ENCODE data around the gene RGSL1.

The RGSL1 gene

DNA sequence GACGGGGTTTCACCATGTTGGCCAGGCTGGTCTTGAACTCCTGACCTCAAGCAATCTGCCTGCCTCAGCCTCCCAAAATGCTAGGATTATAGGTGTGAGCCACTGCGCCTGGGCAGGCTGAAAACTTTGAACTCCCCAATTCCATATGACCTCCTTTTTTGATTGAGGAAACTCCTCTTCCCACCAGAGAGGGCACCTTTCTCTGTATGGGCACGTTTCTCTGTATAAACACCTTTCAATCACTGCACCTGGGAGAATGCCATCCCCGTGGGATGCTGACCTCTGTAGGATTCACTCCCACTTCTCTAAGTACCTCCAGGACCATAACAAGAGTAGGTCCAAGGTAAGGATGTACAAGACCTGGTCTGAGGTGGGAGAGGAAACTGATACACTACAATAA lies 39.8 kb upstream of the RGSL1 start:
- 100% methylated on average over 1 of the region's 4 CpGs for WGBS (ENCODE audit: insufficient coverage)
- CTCF ChIA-PET, result no interaction called here
- POLR2A ChIA-PET, result no interaction called here

DNA sequence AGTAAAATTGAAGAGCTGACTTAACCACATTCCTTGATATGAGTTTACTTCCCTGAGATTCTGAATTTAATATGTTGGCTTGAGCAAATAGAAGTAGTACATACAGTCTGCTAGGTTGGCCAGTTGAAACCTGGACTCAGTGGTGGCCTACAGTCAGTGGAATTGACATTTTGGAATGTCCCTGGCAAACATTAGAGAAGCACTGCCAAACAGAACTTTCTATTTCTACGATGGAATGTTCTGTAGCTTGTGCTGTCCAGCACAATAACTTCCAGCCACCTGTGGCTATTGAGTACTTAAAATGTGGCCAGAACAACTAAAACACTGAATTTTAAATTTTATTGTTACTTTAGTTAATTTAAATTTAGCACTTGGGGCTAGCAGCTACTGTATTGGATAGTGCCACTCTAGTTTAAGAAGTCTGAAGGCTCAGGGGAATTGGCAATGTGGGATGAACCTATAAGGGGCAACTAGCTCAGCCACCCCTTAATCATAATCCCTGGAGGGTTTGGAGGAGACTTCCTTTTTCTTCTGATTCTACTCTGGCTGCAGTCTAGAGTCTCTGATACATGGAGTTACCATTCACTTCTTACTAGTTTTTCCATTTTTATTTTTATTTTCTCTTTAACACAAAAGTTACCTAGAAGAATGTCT lies 39.2 kb upstream of the RGSL1 start:
- no peaks in the 10 kb centered on the region for H3K4me1 ChIP-seq (ENCODE audit: control extremely low read depth in 1 of 4, control insufficient read depth in 4 of 4, insufficient read depth in 4 of 4, low read length in 3 of 4)
- H3K27ac ChIP-seq (ENCODE audit: insufficient read depth in 1 of 2, low read depth in 1 of 2, low read length in 2 of 2, poor library complexity in 1 of 2, severe bottlenecking in 2 of 2), result no peak overlapping the region
- peaks cover 2 to 13% (median 9%) of the 10 kb centered on the region in 5 experiments for H3K27me3 ChIP-seq (replicated peaks in 2 of 5; ENCODE audit: control insufficient read depth in 4 of 5, insufficient read depth in 5 of 5, low read length in 4 of 5)
- POLR2A ChIA-PET, result no interaction called here
- no peak overlapping the region for H3K4me3 ChIP-seq (ENCODE audit: control insufficient read depth in 1 of 7, extremely low read depth in 1 of 7, insufficient read depth in 4 of 7, low read depth in 2 of 7, low read length in 6 of 7)
- no peak for DNase-seq
- WGBS (ENCODE audit: insufficient coverage), result no CpG with 5 or more reads among the region's 1 CpG
- H3K36me3 ChIP-seq (ENCODE audit: control insufficient read depth in 4 of 4, insufficient read depth in 4 of 4, low read length in 3 of 4), result no peaks in the 10 kb centered on the region
- peaks cover 0 to 3% (median 0%) of the 10 kb centered on the region in 5 experiments for H3K9me3 ChIP-seq (ENCODE audit: control extremely low read depth in 1 of 5, control insufficient read depth in 4 of 5, insufficient read depth in 2 of 5, low read depth in 1 of 5, low read length in 4 of 5)
- CTCF ChIA-PET, result interaction anchor here (1.4 kb wide), 1 partner anchor 11 kb away, joined by 3 read pairs; no protein-coding TSS in a partner anchor

More for the DNA sequence above, 39.8 kb upstream of the RGSL1 start:
- H3K36me3 ChIP-seq (ENCODE audit: control insufficient read depth in 4 of 4, insufficient read depth in 4 of 4, low read length in 3 of 4), result no peaks in the 10 kb centered on the region
- H3K27me3 ChIP-seq (replicated peaks in 2 of 5; ENCODE audit: control insufficient read depth in 4 of 5, insufficient read depth in 5 of 5, low read length in 4 of 5), result peaks cover 3 to 11% (median 8%) of the 10 kb centered on the region in 5 experiments
- H3K4me1 ChIP-seq (ENCODE audit: control extremely low read depth in 1 of 4, control insufficient read depth in 4 of 4, insufficient read depth in 4 of 4, low read length in 3 of 4), result no peaks in the 10 kb centered on the region
- DNase-seq, result no peak
- H3K4me3 ChIP-seq (ENCODE audit: control insufficient read depth in 1 of 7, extremely low read depth in 1 of 7, insufficient read depth in 4 of 7, low read depth in 2 of 7, low read length in 6 of 7), result no peak overlapping the region
- peaks cover 0 to 8% (median 5%) of the 10 kb centered on the region in 5 experiments for H3K9me3 ChIP-seq (ENCODE audit: control extremely low read depth in 1 of 5, control insufficient read depth in 4 of 5, insufficient read depth in 2 of 5, low read depth in 1 of 5, low read length in 4 of 5)
- H3K27ac ChIP-seq (ENCODE audit: insufficient read depth in 1 of 2, low read depth in 1 of 2, low read length in 2 of 2, poor library complexity in 1 of 2, severe bottlenecking in 2 of 2), result no peak overlapping the region

DNA sequence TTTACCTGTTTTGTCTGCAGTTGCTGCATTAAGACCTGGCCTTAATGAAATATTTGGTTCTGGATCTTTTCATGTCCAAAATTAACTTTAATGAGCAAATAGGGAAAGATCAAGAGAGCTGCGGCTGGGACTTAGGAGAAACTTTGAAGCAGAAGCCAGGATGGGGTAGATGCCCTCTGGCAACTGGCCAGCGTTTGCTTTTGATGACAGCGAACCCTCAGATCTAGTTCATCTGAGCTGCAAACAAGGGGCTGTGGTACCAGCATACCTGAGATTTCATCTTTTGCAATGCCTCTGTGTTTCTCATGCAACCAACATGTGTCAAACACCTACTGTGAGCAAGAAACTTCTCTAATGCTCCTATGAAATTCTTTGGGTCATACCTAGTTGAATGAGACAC lies 36.5 kb upstream of the RGSL1 start:
- Histone ChIP-seq H3K27ac (ENCODE audit: insufficient read depth in 1 of 2, low read depth in 1 of 2, low read length in 2 of 2, poor library complexity in 1 of 2, severe bottlenecking in 2 of 2) (no peak overlapping the region), H3K36me3 (ENCODE audit: control insufficient read depth in 4 of 4, insufficient read depth in 4 of 4, low read length in 3 of 4) (no peaks in the 10 kb centered on the region), H3K4me3 (ENCODE audit: control insufficient read depth in 1 of 7, extremely low read depth in 1 of 7, insufficient read depth in 4 of 7, low read depth in 2 of 7, low read length in 6 of 7) (no peak overlapping the region), H3K27me3 (replicated peaks in 2 of 5; ENCODE audit: control insufficient read depth in 4 of 5, insufficient read depth in 5 of 5, low read length in 4 of 5) (peaks cover 0 to 11% (median 2%) of the 10 kb centered on the region in 5 experiments), H3K9me3 (ENCODE audit: control extremely low read depth in 1 of 5, control insufficient read depth in 4 of 5, insufficient read depth in 2 of 5, low read depth in 1 of 5, low read length in 4 of 5) (no peaks in the 10 kb centered on the region), H3K4me1 (ENCODE audit: control extremely low read depth in 1 of 4, control insufficient read depth in 4 of 4, insufficient read depth in 4 of 4, low read length in 3 of 4) (no peaks in the 10 kb centered on the region)
- ChIA-PET CTCF (interaction anchor here (0.6 kb wide), 1 partner anchor 271 kb away, joined by 3 read pairs; no protein-coding TSS in a partner anchor), POLR2A (no interaction called here)
- no peak for DNase-seq
- 98% methylated on average over 3 of the region's 3 CpGs for WGBS (ENCODE audit: insufficient coverage)

DNA sequence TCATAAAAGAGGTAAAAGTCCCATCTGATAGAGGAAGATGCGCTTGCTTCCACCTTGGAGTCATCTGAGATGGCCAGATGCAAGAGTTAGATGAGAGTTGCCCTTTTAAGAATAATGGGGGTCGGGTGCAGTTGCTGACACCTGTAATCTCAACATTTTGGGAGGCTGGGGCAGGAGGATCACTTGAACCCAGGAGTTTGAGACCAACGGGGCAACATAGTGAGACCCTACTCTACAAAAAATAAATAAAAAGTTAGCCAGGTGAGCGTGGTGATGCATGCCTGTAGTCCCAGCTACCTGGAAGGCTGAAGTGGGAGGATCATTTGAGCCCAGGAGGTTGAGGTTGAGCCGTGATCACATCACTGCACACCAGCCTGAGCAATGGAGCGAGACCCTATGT lies 36.0 kb upstream of the RGSL1 start:
- ChIA-PET CTCF (no interaction called here), POLR2A (no interaction called here)
- no peak overlapping the region for H3K4me3 ChIP-seq (ENCODE audit: control insufficient read depth in 1 of 7, extremely low read depth in 1 of 7, insufficient read depth in 4 of 7, low read depth in 2 of 7, low read length in 6 of 7)
- H3K36me3 ChIP-seq (ENCODE audit: control insufficient read depth in 4 of 4, insufficient read depth in 4 of 4, low read length in 3 of 4), result no peaks in the 10 kb centered on the region
- peaks cover 0 to 14% (median 2%) of the 10 kb centered on the region in 5 experiments for H3K27me3 ChIP-seq (replicated peaks in 2 of 5; ENCODE audit: control insufficient read depth in 4 of 5, insufficient read depth in 5 of 5, low read length in 4 of 5)
- H3K27ac ChIP-seq (ENCODE audit: insufficient read depth in 1 of 2, low read depth in 1 of 2, low read length in 2 of 2, poor library complexity in 1 of 2, severe bottlenecking in 2 of 2), result no peak overlapping the region
- no peaks in the 10 kb centered on the region for H3K4me1 ChIP-seq (ENCODE audit: control extremely low read depth in 1 of 4, control insufficient read depth in 4 of 4, insufficient read depth in 4 of 4, low read length in 3 of 4)
- no peaks in the 10 kb centered on the region for H3K9me3 ChIP-seq (ENCODE audit: control extremely low read depth in 1 of 5, control insufficient read depth in 4 of 5, insufficient read depth in 2 of 5, low read depth in 1 of 5, low read length in 4 of 5)
- no peak for DNase-seq
- 96% methylated on average over 5 of the region's 6 CpGs for WGBS (ENCODE audit: insufficient coverage)

DNA sequence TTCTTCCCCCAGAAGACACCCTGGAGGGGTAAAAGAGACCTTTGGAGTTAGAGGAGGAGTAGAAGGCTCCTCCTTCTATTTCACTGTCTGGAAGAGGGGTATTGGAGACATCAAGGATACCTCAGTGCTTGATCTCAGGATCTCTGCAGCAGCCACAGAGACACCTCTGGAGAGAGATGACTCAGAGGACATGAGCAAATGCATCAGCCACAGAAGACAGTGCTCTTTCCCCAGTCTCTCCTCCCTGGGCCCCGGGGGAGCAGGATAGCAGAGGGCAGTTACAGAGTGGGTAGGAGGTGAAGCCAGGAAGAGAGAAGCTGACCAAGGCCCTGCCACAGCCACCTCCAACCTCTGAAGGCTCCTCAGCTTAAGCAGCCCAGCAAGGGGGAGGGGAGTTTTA lies 34.2 kb upstream of the RGSL1 start:
- CTCF ChIA-PET, result interaction anchor here (1.2 kb wide), 1 partner anchor 19 kb away, joined by 3 read pairs; no protein-coding TSS in a partner anchor
- 83% methylated on average over 1 of the region's 1 CpG for WGBS (ENCODE audit: insufficient coverage)

DNA sequence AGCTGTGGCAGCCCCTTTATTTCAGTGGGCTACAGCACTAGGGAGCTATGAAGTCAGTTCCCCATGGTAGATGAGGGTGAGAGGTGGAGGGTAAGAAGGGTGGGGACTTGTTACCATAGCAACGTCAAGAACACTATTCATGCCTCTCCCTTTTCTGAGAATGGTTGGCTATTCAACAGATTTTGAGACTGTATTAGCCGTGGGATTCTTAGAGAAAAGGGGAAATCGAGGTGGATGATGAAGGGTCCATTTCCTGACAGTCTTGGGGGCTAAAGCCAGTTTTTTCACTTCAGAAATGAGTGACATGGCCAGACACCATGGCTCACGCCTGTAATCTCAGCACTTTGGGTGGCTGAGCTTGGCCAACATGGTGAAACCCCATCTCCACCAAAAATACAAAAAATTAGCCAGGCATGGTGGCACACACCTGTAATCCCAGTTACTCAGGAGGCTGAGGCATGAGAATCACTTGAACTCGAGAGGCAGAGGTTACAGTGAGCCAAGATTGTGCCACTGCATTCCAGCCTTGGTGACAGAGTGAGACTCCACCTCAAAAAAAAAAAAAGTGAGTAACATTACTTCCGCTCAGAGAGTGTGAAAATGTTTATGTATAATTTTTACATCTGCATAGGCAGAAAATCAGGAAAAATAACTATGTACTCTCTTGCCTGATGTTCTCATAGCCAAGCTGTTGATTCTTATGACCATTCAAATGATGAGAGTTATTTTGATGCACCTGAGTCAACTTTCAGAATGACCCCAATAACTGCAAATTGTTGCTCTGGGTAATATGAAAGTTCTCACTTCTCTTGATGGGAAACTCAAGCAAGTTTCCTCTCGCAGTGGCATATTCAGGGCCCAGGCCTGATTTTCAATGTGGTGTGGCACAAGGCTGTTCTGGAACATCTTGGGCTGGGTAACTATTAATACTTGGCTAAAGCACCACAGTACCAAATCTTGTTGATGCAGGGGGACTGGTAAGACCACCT lies 23.2 kb upstream of the RGSL1 start:
- Histone ChIP-seq H3K4me3 (ENCODE audit: control insufficient read depth in 1 of 7, extremely low read depth in 1 of 7, insufficient read depth in 4 of 7, low read depth in 2 of 7, low read length in 6 of 7) (no peak overlapping the region), H3K27me3 (replicated peaks in 2 of 5; ENCODE audit: control insufficient read depth in 4 of 5, insufficient read depth in 5 of 5, low read length in 4 of 5) (peaks cover 0 to 5% (median 0%) of the 10 kb centered on the region in 5 experiments), H3K27ac (ENCODE audit: insufficient read depth in 1 of 2, low read depth in 1 of 2, low read length in 2 of 2, poor library complexity in 1 of 2, severe bottlenecking in 2 of 2) (no peak overlapping the region), H3K36me3 (ENCODE audit: control insufficient read depth in 4 of 4, insufficient read depth in 4 of 4, low read length in 3 of 4) (no peaks in the 10 kb centered on the region), H3K9me3 (ENCODE audit: control extremely low read depth in 1 of 5, control insufficient read depth in 4 of 5, insufficient read depth in 2 of 5, low read depth in 1 of 5, low read length in 4 of 5) (no peaks in the 10 kb centered on the region), H3K4me1 (ENCODE audit: control extremely low read depth in 1 of 4, control insufficient read depth in 4 of 4, insufficient read depth in 4 of 4, low read length in 3 of 4) (peaks cover 0 to 3% (median under 1%) of the 10 kb centered on the region in 4 experiments)
- POLR2A ChIA-PET, result no interaction called here
- WGBS (ENCODE audit: insufficient coverage), result 84% methylated on average over 5 of the region's 7 CpGs
- DNase-seq, result peak in 1 of 3 donors; percentile 21
- CTCF ChIA-PET, result interaction anchor here (0.6 kb wide), 1 partner anchor 14 kb away, joined by 3 read pairs; no protein-coding TSS in a partner anchor

More for the DNA sequence above, 34.2 kb upstream of the RGSL1 start:
- DNase-seq, result no peak
- H3K4me3 ChIP-seq (ENCODE audit: control insufficient read depth in 1 of 7, extremely low read depth in 1 of 7, insufficient read depth in 4 of 7, low read depth in 2 of 7, low read length in 6 of 7), result no peak overlapping the region
- peaks cover 0 to 15% (median 2%) of the 10 kb centered on the region in 5 experiments for H3K27me3 ChIP-seq (replicated peaks in 2 of 5; ENCODE audit: control insufficient read depth in 4 of 5, insufficient read depth in 5 of 5, low read length in 4 of 5)
- H3K27ac ChIP-seq (ENCODE audit: insufficient read depth in 1 of 2, low read depth in 1 of 2, low read length in 2 of 2, poor library complexity in 1 of 2, severe bottlenecking in 2 of 2), result no peak overlapping the region
- H3K4me1 ChIP-seq (ENCODE audit: control extremely low read depth in 1 of 4, control insufficient read depth in 4 of 4, insufficient read depth in 4 of 4, low read length in 3 of 4), result no peaks in the 10 kb centered on the region
- H3K9me3 ChIP-seq (ENCODE audit: control extremely low read depth in 1 of 5, control insufficient read depth in 4 of 5, insufficient read depth in 2 of 5, low read depth in 1 of 5, low read length in 4 of 5), result no peaks in the 10 kb centered on the region
- POLR2A ChIA-PET, result no interaction called here
- H3K36me3 ChIP-seq (ENCODE audit: control insufficient read depth in 4 of 4, insufficient read depth in 4 of 4, low read length in 3 of 4), result no peaks in the 10 kb centered on the region
